GM19397 (cell line): ENCODE results near the gene IQCB1.
"Not testable (repeated sequence)": the region's sequence is repeated elsewhere in the genome, so short reads cannot be mapped to it uniquely, and the experiment has no call there.

Experiments used
- ATAC-seq: cut with Tn5 transposase; IDR thresholded peaks from one replicate; pipeline ENCODE4 v1.9.1; 2021; ENCODE audit warnings: mild to moderate bottlenecking, moderate library complexity; ENCODE audit not compliant: unreplicated experiment

Gene IQCB1

GRCh38 chr3:121817753-121818152 is 17.1 kb downstream of the IQCB1 start:
- ATAC-seq, result no peak

- peak; percentile 82 for ATAC-seq
Observed at GRCh38 chr3:121809249-121809648, 25.6 kb downstream of the IQCB1 start.

- no peak for ATAC-seq
Observed at GRCh38 chr3:121803771-121804320, 31.0 kb downstream of the IQCB1 start.

GRCh38 chr3:121800906-121801305 is 34.0 kb downstream of the IQCB1 start:
- ATAC-seq, result no peak

- ATAC-seq, result no peak
Observed at GRCh38 chr3:121796970-121797369, 37.9 kb downstream of the IQCB1 start.

GRCh38 chr3:121794264-121794983 is 40.4 kb downstream of the IQCB1 start:
- no peak for ATAC-seq

- ATAC-seq, result peak; percentile 62
Observed at GRCh38 chr3:121793078-121793477, 41.8 kb downstream of the IQCB1 start.

- ATAC-seq, result no peak
Observed at GRCh38 chr3:121786485-121786884, 48.4 kb downstream of the IQCB1 start.

- not testable (repeated sequence) for ATAC-seq
Observed at GRCh38 chr3:121782784-121783183, 52.1 kb downstream of the IQCB1 start.

- ATAC-seq, result no peak
Observed at GRCh38 chr3:121781611-121782010, 53.2 kb downstream of the IQCB1 start.

GRCh38 chr3:121775095-121775494 is 59.8 kb downstream of the IQCB1 start:
- ATAC-seq, result not testable (repeated sequence)

- no peak for ATAC-seq
Observed at GRCh38 chr3:121769246-121769645, 65.6 kb downstream of the IQCB1 start.

- ATAC-seq, result no peak
Observed at GRCh38 chr3:121768452-121768851, 66.4 kb downstream of the IQCB1 start.

- ATAC-seq, result no peak
Observed at GRCh38 chr3:121759541-121760202, 75.2 kb downstream of the IQCB1 start.

GRCh38 chr3:121758727-121759450 is 76.0 kb downstream of the IQCB1 start:
- ATAC-seq, result no peak

GRCh38 chr3:121757812-121758545 is 76.9 kb downstream of the IQCB1 start:
- no peak for ATAC-seq

- no peak for ATAC-seq
Observed at GRCh38 chr3:121757087-121757811, 77.6 kb downstream of the IQCB1 start.

- no peak for ATAC-seq
Observed at GRCh38 chr3:121752772-121753171, 82.1 kb downstream of the IQCB1 start.

- no peak for ATAC-seq
Observed at GRCh38 chr3:121752261-121752660, 82.6 kb downstream of the IQCB1 start.

- no peak for ATAC-seq
Observed at GRCh38 chr3:121750087-121750415, 84.8 kb downstream of the IQCB1 start.
